Measurements from ENCODE around the gene ACACB.

GRCh38 chr12:109082751-109083150, 33.6 kb upstream of the ACACB start:
- TF ChIP-seq, protein P1, sequence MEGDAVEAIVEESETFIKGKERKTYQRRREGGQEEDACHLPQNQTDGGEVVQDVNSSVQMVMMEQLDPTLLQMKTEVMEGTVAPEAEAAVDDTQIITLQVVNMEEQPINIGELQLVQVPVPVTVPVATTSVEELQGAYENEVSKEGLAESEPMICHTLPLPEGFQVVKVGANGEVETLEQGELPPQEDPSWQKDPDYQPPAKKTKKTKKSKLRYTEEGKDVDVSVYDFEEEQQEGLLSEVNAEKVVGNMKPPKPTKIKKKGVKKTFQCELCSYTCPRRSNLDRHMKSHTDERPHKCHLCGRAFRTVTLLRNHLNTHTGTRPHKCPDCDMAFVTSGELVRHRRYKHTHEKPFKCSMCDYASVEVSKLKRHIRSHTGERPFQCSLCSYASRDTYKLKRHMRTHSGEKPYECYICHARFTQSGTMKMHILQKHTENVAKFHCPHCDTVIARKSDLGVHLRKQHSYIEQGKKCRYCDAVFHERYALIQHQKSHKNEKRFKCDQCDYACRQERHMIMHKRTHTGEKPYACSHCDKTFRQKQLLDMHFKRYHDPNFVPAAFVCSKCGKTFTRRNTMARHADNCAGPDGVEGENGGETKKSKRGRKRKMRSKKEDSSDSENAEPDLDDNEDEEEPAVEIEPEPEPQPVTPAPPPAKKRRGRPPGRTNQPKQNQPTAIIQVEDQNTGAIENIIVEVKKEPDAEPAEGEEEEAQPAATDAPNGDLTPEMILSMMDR (IDR thresholded peaks at IDR 0.05), result no peak
- no peak for TF ChIP-seq POLR2A (IDR thresholded peaks at IDR 0.05)

Data from esophagus squamous epithelium (tissue), 4 donors.